Thymus (tissue), 11 donors: ENCODE data around the gene TRNP1. TPM values are rescaled to one million over a fixed set of nuclear protein-coding genes. Genes with fewer than 3 reads are reported as not detected.

Experiments
- DNase-seq, 9 donors: peaks; one replicate each; pipeline ENCODE4 v3.0.0-alpha.2; 2013; ENCODE audit warnings: low spot score in 9 of 9, low read depth in 6 of 9, missing footprints in 1 of 9
- H3K27ac ChIP-seq, 2 donors: one replicate each; pipeline ENCODE4 v1.5.1; 2013; ENCODE audit warnings: control low read depth in 1 of 2, low read depth in 1 of 2, low read length in 1 of 2, mild to moderate bottlenecking in 1 of 2, moderate library complexity in 1 of 2
- H3K27me3 ChIP-seq, 2 donors: one replicate each; pipeline ENCODE4 v1.5.1; 2013; ENCODE audit warnings: low read length in 1 of 2; ENCODE audit not compliant: control insufficient read depth in 2 of 2, insufficient read depth in 1 of 2
- H3K36me3 ChIP-seq, 2 donors: one replicate each; pipeline ENCODE4 v1.5.1; 2013; ENCODE audit warnings: low read length in 1 of 2, mild to moderate bottlenecking in 1 of 2, moderate library complexity in 1 of 2; ENCODE audit not compliant: control insufficient read depth in 2 of 2, insufficient read depth in 2 of 2
- H3K4me1 ChIP-seq, 2 donors: one replicate each; pipeline ENCODE4 v1.5.1; 2013; ENCODE audit warnings: low read length in 2 of 2; ENCODE audit not compliant: control insufficient read depth in 2 of 2, insufficient read depth in 2 of 2
- H3K4me3 ChIP-seq, 2 donors: one replicate each; pipeline ENCODE4 v1.5.1; 2013; ENCODE audit warnings: low read length in 2 of 2, control low read depth in 1 of 2, mild to moderate bottlenecking in 1 of 2
- H3K9me3 ChIP-seq, 2 donors: one replicate each; pipeline ENCODE4 v1.5.1; 2013; ENCODE audit warnings: low read length in 1 of 2, mild to moderate bottlenecking in 1 of 2; ENCODE audit not compliant: control insufficient read depth in 2 of 2, insufficient read depth in 1 of 2
- WGBS: extraction: QIAGEN DNeasy Blood & Tissue Kit; methylation state at CpG from one replicate; pipeline ENCODE4 v1.1.7; 2013; 5-methylcytosine and 5-hydroxymethylcytosine counted together
- polyA plus RNA-seq: library from polyadenylated mRNA; stranded (reverse); fragments of 200-250 nt; gene quantifications from one replicate; pipeline ENCODE4 v1.2.3, GENCODE V29; 2013
- total RNA-seq: library from RNA; stranded (reverse); fragments of 120-200 nt; gene quantifications from one replicate; pipeline ENCODE4 v1.2.4, GENCODE V29; 2013
- donor health status: healthy.

The TRNP1 gene
- total and polyA plus RNA-seq, 2 donors, result 2.3 to 11.6 TPM

DNA sequence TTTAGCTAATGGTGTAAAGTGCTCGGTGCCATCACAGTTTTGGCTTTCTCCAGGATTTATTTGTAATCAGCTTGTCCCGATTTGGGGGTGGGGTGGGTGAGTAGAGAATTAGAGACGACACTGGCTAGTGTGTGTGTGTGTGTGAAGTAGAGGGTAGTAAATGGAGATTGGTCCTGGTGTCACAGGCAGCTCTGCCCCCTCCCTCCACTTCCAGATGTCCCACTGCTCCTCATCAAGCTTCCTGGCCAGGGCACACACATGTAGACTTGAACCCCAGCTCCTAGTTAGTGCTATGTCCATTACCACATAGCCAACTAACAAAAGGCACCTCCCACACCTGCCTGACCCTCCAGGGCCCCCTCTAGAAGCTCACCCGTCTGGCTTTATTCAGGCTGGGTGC lies 3.2 kb downstream of the TRNP1 start:
- Histone ChIP-seq H3K4me1 (peaks cover 9 to 32% of the 10 kb centered on the region in 2 donors), H3K9me3 (peaks cover 0 to 9% of the 10 kb centered on the region in 2 donors), H3K36me3 (no peaks in the 10 kb centered on the region), H3K27me3 (peaks cover 48 to 63% of the 10 kb centered on the region in 2 donors), H3K4me3 (no peak overlapping the region), H3K27ac (no peak overlapping the region)
- WGBS, result 95% methylated on average over 4 of the region's 4 CpGs
- DNase-seq, result no peak

- Histone ChIP-seq H3K4me3 (no peak overlapping the region), H3K27me3 (peaks cover 34 to 44% of the 10 kb centered on the region in 2 donors), H3K36me3 (no peaks in the 10 kb centered on the region), H3K9me3 (no peaks in the 10 kb centered on the region), H3K27ac (no peak overlapping the region), H3K4me1 (peaks cover 6 to 24% of the 10 kb centered on the region in 2 donors)
- DNase-seq, result no peak
- WGBS, result 98% methylated on average over 11 of the region's 11 CpGs
These were observed 5.2 kb downstream of the TRNP1 start for GRCh38 chr1:26998429-26999300.

- 94% methylated on average over 7 of the region's 7 CpGs for WGBS
- H3K4me3 ChIP-seq, result no peak overlapping the region
- no peaks in the 10 kb centered on the region for H3K36me3 ChIP-seq
- H3K4me1 ChIP-seq, result peaks cover 3 to 27% of the 10 kb centered on the region in 2 donors
- DNase-seq, result no peak
- H3K9me3 ChIP-seq, result no peaks in the 10 kb centered on the region
- H3K27me3 ChIP-seq, result peaks cover 26 to 37% of the 10 kb centered on the region in 2 donors
- no peak overlapping the region for H3K27ac ChIP-seq
These were observed 6.0 kb downstream of the TRNP1 start for GRCh38 chr1:26999440-26999987.

DNA sequence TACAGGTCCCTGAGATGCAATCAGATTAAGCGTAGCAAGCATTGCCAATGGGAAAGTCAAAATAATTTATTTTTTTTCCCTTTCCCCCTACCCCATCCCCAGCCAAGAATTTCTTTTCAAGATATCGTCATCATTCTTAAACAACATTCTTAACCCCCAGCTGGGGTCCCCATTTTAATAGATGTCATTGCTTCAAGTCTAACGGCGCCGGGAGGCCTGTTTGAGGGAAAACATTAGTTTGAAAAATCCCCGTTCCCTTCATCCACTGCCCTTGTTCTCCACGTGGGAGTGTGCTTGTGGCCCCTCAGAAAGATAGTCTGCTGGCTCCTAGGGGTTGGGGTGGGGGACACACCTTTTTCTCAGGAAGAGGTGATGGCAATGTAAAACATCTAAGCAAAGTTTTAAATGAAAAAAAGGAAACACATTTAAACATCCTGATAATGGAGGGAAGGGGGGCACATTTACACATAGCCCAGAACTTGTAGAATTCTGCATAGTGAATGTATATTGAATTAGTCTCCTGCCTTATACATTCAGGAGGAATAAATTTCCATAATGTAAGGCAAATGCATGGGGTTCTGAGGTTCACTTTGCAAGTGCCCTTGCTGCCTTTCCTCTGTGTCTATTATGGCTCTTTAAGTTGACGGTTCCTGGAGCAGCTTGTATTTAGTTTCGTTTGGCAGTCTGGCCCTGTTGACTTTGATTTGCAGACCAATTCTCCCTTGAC lies 6.8 kb downstream of the TRNP1 start:
- Histone ChIP-seq H3K27ac (no peak overlapping the region), H3K9me3 (no peaks in the 10 kb centered on the region), H3K4me3 (no peak overlapping the region), H3K27me3 (peaks cover 18 to 30% of the 10 kb centered on the region in 2 donors), H3K4me1 (peaks cover 2 to 30% of the 10 kb centered on the region in 2 donors), H3K36me3 (no peaks in the 10 kb centered on the region)
- WGBS, result 94% methylated on average over 9 of the region's 9 CpGs
- no peak for DNase-seq

GRCh38 chr1:27000817-27001460 lies 7.4 kb downstream of the TRNP1 start:
- Histone ChIP-seq H3K27ac (no peak overlapping the region), H3K9me3 (no peaks in the 10 kb centered on the region), H3K36me3 (no peaks in the 10 kb centered on the region), H3K4me1 (peaks cover 2 to 32% of the 10 kb centered on the region in 2 donors), H3K4me3 (no peak overlapping the region), H3K27me3 (peaks cover 12 to 23% of the 10 kb centered on the region in 2 donors)
- WGBS, result 80% methylated on average over 8 of the region's 8 CpGs
- no peak for DNase-seq

DNA sequence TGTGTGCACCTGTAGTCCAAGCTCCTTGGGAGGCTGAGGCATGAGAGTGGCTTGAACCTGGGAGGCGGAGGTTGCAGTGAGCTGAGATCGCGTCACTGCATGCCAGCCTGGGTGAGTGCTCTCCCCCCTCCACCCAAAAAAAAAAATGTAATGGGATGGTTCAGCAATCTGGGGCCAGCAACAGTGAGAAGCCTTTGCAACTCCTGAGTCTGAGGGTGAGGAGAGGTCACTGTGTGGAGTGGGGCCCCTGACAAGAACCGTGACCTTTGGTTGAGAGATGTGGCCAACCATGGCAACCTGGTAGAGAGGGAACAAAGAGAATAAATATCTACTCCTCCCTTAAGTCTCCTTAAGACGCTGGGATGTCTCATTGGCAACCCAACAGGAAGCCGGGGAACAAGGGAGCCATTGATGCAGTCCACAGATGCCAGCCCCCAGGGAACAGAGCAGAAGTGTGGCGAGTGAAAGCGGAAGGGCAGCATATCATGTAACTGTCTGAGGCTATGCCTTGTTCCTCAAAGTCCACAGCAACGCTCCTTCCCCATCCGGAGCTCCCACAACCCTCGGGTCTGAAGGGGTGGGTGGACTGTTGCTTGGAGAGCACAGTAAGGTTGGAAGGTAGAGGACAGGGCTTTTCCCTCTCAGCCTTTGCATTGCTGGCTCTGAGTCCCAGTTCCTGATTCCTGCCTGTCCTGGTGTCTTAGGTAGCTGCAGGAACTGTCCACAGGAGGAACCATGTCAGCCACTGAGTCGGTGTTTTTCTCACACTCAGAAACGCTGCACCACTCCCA lies 8.3 kb downstream of the TRNP1 start:
- peak in 1 of 9 donors; percentile 39 for DNase-seq
- Histone ChIP-seq H3K4me1 (peaks cover 2 to 38% of the 10 kb centered on the region in 2 donors), H3K4me3 (no peak overlapping the region), H3K27me3 (peaks cover 4 to 15% of the 10 kb centered on the region in 2 donors), H3K36me3 (no peaks in the 10 kb centered on the region), H3K9me3 (no peaks in the 10 kb centered on the region), H3K27ac (no peak overlapping the region)
- 35% methylated on average over 13 of the region's 13 CpGs for WGBS

- H3K4me3 ChIP-seq, result no peak overlapping the region
- DNase-seq, result no peak
- H3K36me3 ChIP-seq, result no peaks in the 10 kb centered on the region
- WGBS, result 95% methylated on average over 7 of the region's 7 CpGs
- no peaks in the 10 kb centered on the region for H3K9me3 ChIP-seq
- peaks cover 0 to 2% of the 10 kb centered on the region in 2 donors for H3K27me3 ChIP-seq
- H3K27ac ChIP-seq, result no peak overlapping the region
- peaks cover 0 to 28% of the 10 kb centered on the region in 2 donors for H3K4me1 ChIP-seq
These were observed 10.4 kb downstream of the TRNP1 start for GRCh38 chr1:27003745-27004470.
